OCI-LY7 (cell line): ENCODE data around the gene ERGIC1. TPM values are rescaled to one million over a fixed set of nuclear protein-coding genes. Genes with fewer than 3 reads are reported as not detected.

ENCODE experiments used
- BruUV-seq: library from RNA; stranded (reverse); fragments of 400-500 nt; replicated peaks from 2 replicates; lab custom pipeline; 2021; lab: Mats Ljungman, UMichigan
- CTCF ChIA-PET: fragments of 300-600 bp; sonication (Branson Sonifier 250); formaldehyde crosslinking; loops from one replicate; lab custom pipeline; 2022; ENCODE audit warnings: antibody characterized with exemption; ENCODE audit not compliant: unreplicated experiment; lab: Charles Lee
- POLR2A ChIA-PET: fragments of 300-600 bp; sonication (Branson Sonifier 250); formaldehyde crosslinking; loops from one replicate; lab custom pipeline; 2022; ENCODE audit warnings: antibody characterized with exemption; lab: Charles Lee
- DNase-seq: peaks from one replicate; pipeline ENCODE4 v3.0.0-alpha.2; 2015; ENCODE audit warnings: low spot score
- H2AFZ ChIP-seq: fragments of 200-600 bp; sonication (generic), shearing (Covaris generic); 2 replicates; pipeline ENCODE4 v1.6.1; 2014; ENCODE audit warnings: mild to moderate bottlenecking, antibody characterized with exemption, low read length, moderate library complexity
- H3K27ac ChIP-seq: fragments of 200-600 bp; sonication (generic); 2 replicates; pipeline ENCODE4 v1.5.1; 2014; ENCODE audit warnings: mixed run types, low read depth, mild to moderate bottlenecking, moderate library complexity, low read length, inconsistent platforms; ENCODE audit not compliant: poor library complexity, severe bottlenecking
- H3K36me3 ChIP-seq: fragments of 200-600 bp; sonication (generic); 2 replicates; pipeline ENCODE4 v1.6.1; 2014; ENCODE audit warnings: mild to moderate bottlenecking, antibody characterized with exemption, low read length, moderate library complexity, mixed read lengths; ENCODE audit not compliant: insufficient read depth
- H3K4me1 ChIP-seq: fragments of 200-600 bp; sonication (generic); 2 replicates; pipeline ENCODE4 v1.5.1; 2014; ENCODE audit warnings: mild to moderate bottlenecking, low read length; ENCODE audit not compliant: insufficient read depth, poor library complexity, severe bottlenecking
- H3K4me2 ChIP-seq: fragments of 200-600 bp; sonication (generic); 2 replicates; pipeline ENCODE4 v1.6.1; 2014; ENCODE audit warnings: mild to moderate bottlenecking, low read length
- H3K4me3 ChIP-seq: fragments of 200-600 bp; sonication (generic); 2 replicates; pipeline ENCODE4 v1.5.1; 2014; ENCODE audit warnings: mild to moderate bottlenecking, low read depth, low read length; ENCODE audit not compliant: poor library complexity, severe bottlenecking
- H3K79me2 ChIP-seq: fragments of 200-600 bp; sonication (generic); 2 replicates; pipeline ENCODE4 v1.6.1; 2016; ENCODE audit warnings: low read depth, mild to moderate bottlenecking, low read length, moderate library complexity, mixed read lengths; ENCODE audit not compliant: insufficient read depth
- H3K9me2 ChIP-seq: fragments of 200-600 bp; sonication (generic); 2 replicates; pipeline ENCODE4 v1.6.1; 2016; ENCODE audit warnings: mild to moderate bottlenecking, low read length, mixed read lengths; ENCODE audit not compliant: insufficient read depth
- H3K9me3 ChIP-seq: fragments of 200-600 bp; sonication (generic); 2 replicates; pipeline ENCODE4 v1.6.1; 2014; ENCODE audit warnings: mild to moderate bottlenecking, mixed run types, low read length, mixed read lengths
- H4K20me1 ChIP-seq: fragments of 200-600 bp; sonication (generic); 2 replicates; pipeline ENCODE4 v1.6.1; 2014; ENCODE audit warnings: mild to moderate bottlenecking, antibody characterized with exemption, low read length, moderate library complexity, mixed read lengths; ENCODE audit not compliant: insufficient read depth
- EZH2phosphoT487 ChIP-seq: fragments of 200-600 bp; sonication (generic); IDR thresholded peaks from 2 replicates; pipeline ENCODE4 v1.6.1; 2018; ENCODE audit warnings: low read depth, borderline replicate concordance, mild to moderate bottlenecking, mixed run types, antibody characterized with exemption, low read length, moderate library complexity, mixed read lengths
- intact Hi-C: fragments of 100-400 bp; cut with micrococcal nuclease; formaldehyde crosslinking; loops from one replicate; pipeline ENCODE4 v1.10.0; 2022; ENCODE audit not compliant: unreplicated experiment
- total RNA-seq, 2 experiments: library from RNA; depleted of rRNA in 1 of 2; stranded (reverse); fragments of >200 nt in 1 of 2; shearing (Covaris generic) in 1 of 2; gene quantifications; 2 replicates each; pipeline ENCODE4 v1.2.3, GENCODE V29; 2014 to 2022
- TF ChIP-seq, protein P1 (sequence below): fragments of 200-600 bp; sonication (generic); conservative IDR thresholded peaks from 2 replicates; pipeline ENCODE4 v1.5.1; 2014; ENCODE audit warnings: mild to moderate bottlenecking, antibody characterized with exemption, low read length, moderate library complexity, mixed read lengths

The ERGIC1 gene
- total RNA-seq, 2 experiments from 2014 or later: 125 to 178 TPM

GRCh38 chr5:172897481-172898217 is 63.6 kb downstream of the ERGIC1 start:
- intact Hi-C loops: no loop called here
- POLR2A ChIA-PET: interaction anchor here (0.5 to 0.6 kb wide), 2 partner anchors 286 to 954 kb away, joined by 3 to 5 read pairs; no protein-coding TSS in a partner anchor
- no TSS peak for BruUV-seq

GRCh38 chr5:172898218-172898842 is 64.3 kb downstream of the ERGIC1 start:
- peaks cover 51% of the 10 kb centered on the region for H3K36me3 ChIP-seq
- no peaks in the 10 kb centered on the region for H3K4me1 ChIP-seq
- intact Hi-C loops: no loop called here
- no TSS peak for BruUV-seq
- H3K4me3 ChIP-seq: no peak overlapping the region
- H3K79me2 ChIP-seq: no peaks in the 10 kb centered on the region
- TF ChIP-seq EZH2phosphoT487: no peak
- TF ChIP-seq, protein P1, sequence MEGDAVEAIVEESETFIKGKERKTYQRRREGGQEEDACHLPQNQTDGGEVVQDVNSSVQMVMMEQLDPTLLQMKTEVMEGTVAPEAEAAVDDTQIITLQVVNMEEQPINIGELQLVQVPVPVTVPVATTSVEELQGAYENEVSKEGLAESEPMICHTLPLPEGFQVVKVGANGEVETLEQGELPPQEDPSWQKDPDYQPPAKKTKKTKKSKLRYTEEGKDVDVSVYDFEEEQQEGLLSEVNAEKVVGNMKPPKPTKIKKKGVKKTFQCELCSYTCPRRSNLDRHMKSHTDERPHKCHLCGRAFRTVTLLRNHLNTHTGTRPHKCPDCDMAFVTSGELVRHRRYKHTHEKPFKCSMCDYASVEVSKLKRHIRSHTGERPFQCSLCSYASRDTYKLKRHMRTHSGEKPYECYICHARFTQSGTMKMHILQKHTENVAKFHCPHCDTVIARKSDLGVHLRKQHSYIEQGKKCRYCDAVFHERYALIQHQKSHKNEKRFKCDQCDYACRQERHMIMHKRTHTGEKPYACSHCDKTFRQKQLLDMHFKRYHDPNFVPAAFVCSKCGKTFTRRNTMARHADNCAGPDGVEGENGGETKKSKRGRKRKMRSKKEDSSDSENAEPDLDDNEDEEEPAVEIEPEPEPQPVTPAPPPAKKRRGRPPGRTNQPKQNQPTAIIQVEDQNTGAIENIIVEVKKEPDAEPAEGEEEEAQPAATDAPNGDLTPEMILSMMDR: no peak
- H3K9me3 ChIP-seq: no peaks in the 10 kb centered on the region
- H2AFZ ChIP-seq: no peak overlapping the region
- no peak overlapping the region for H3K4me2 ChIP-seq
- CTCF ChIA-PET: no interaction called here
- no peaks in the 10 kb centered on the region for H3K9me2 ChIP-seq
- no peak for DNase-seq
- H3K27ac ChIP-seq: no peak overlapping the region
- no peaks in the 10 kb centered on the region for H4K20me1 ChIP-seq
- POLR2A ChIA-PET: no interaction called here

More at GRCh38 chr5:172897481-172898217, 63.6 kb downstream of the ERGIC1 start:
- Histone ChIP-seq H4K20me1 (no peaks in the 10 kb centered on the region), H3K4me1 (no peaks in the 10 kb centered on the region), H3K79me2 (no peaks in the 10 kb centered on the region), H3K36me3 (peaks cover 53% of the 10 kb centered on the region), H3K9me3 (no peaks in the 10 kb centered on the region), H3K4me3 (no peak overlapping the region), H3K9me2 (no peaks in the 10 kb centered on the region), H3K4me2 (no peak overlapping the region), H2AFZ (no peak overlapping the region), H3K27ac (no peak overlapping the region)
- TF ChIP-seq, protein P1: no peak
- no peak for TF ChIP-seq EZH2phosphoT487
- DNase-seq: no peak
- CTCF ChIA-PET: no interaction called here
